ENCODE data around the gene GATAD2A.

GRCh38 chr19:19495614-19496603, 90.4 kb downstream of the GATAD2A start:
- no peak for TF ChIP-seq CTCF (IDR thresholded peaks at IDR 0.05)
- no peak for TF ChIP-seq POLR2A (IDR thresholded peaks at IDR 0.05)

All from Peyer's patch (tissue), 4 donors.